BLaER1 treated with 17β-estradiol and CSF1 and Interleukin-3, amounts not matched to agents 10 nM and 100 nM (cell line): ENCODE results near the gene BMP10.
A peak's percentile ranks its signal among the peaks of the same experiment; 100 is the strongest.

ENCODE experiments used
- H3K27ac ChIP-seq, 11 experiments: shearing (Covaris generic); formaldehyde crosslinking; 2 replicates each; pipeline ENCODE4 v1.8.1; 2022
- H3K27me3 ChIP-seq, 11 experiments: shearing (Covaris generic); formaldehyde crosslinking; 2 replicates each; pipeline ENCODE4 v1.8.1; 2022
- H3K36me3 ChIP-seq, 11 experiments: shearing (Covaris generic); formaldehyde crosslinking; 2 replicates each; pipeline ENCODE4 v1.8.1; 2022
- H3K4me1 ChIP-seq, 10 experiments: shearing (Covaris generic); formaldehyde crosslinking; 2 replicates each; pipeline ENCODE4 v1.8.1; 2022
- H3K4me2 ChIP-seq, 11 experiments: shearing (Covaris generic); formaldehyde crosslinking; 2 replicates each; pipeline ENCODE4 v1.8.1; 2022
- H3K4me3 ChIP-seq, 10 experiments: shearing (Covaris generic); formaldehyde crosslinking; 2 replicates each; pipeline ENCODE4 v1.8.1; 2022
- H3K9ac ChIP-seq, 11 experiments: shearing (Covaris generic); formaldehyde crosslinking; 2 replicates each; pipeline ENCODE4 v1.8.1; 2022
- H3K9me3 ChIP-seq, 11 experiments: shearing (Covaris generic); formaldehyde crosslinking; replicated peaks in 1 of 11; 2 replicates each; pipeline ENCODE4 v1.8.1; 2022
- H4K20me1 ChIP-seq, 11 experiments: shearing (Covaris generic); formaldehyde crosslinking; 2 replicates each; pipeline ENCODE4 v1.8.1; 2022
- Cebpa-rat ChIP-seq, 11 experiments: shearing (Covaris generic); IDR thresholded peaks; 2 replicates each; pipeline ENCODE4 v1.8.1; 2022

The BMP10 gene

GRCh38 chr2:68880213-68880612 lies 9.0 kb upstream of the BMP10 start:
- Histone ChIP-seq H3K27ac (no peak overlapping the region), H3K4me1 (no peaks in the 10 kb centered on the region), H3K4me3 (no peak overlapping the region), H3K27me3 (no peaks in the 10 kb centered on the region), H3K9ac (no peak overlapping the region), H4K20me1 (no peaks in the 10 kb centered on the region), H3K9me3 (no peaks in the 10 kb centered on the region), H3K4me2 (no peak overlapping the region), H3K36me3 (no peaks in the 10 kb centered on the region)
- no peak for TF ChIP-seq Cebpa-rat (IDR thresholded peaks at IDR 0.05)

- no peak overlapping the region for H3K27ac ChIP-seq
- TF ChIP-seq Cebpa-rat (IDR thresholded peaks at IDR 0.05), result no peak
- no peaks in the 10 kb centered on the region for H3K9me3 ChIP-seq
- H4K20me1 ChIP-seq, result no peaks in the 10 kb centered on the region
- no peak overlapping the region for H3K4me2 ChIP-seq
- no peaks in the 10 kb centered on the region for H3K27me3 ChIP-seq
- no peaks in the 10 kb centered on the region for H3K4me1 ChIP-seq
- no peak overlapping the region for H3K4me3 ChIP-seq
- no peak overlapping the region for H3K9ac ChIP-seq
- no peaks in the 10 kb centered on the region for H3K36me3 ChIP-seq
Measured at GRCh38 chr2:68879296-68879695, 8.1 kb upstream of the BMP10 start.

- Histone ChIP-seq H3K4me3 (no peak overlapping the region), H3K4me1 (no peaks in the 10 kb centered on the region), H3K36me3 (no peaks in the 10 kb centered on the region), H3K27me3 (no peaks in the 10 kb centered on the region), H4K20me1 (no peaks in the 10 kb centered on the region), H3K9me3 (no peaks in the 10 kb centered on the region), H3K9ac (no peak overlapping the region), H3K27ac (no peak overlapping the region), H3K4me2 (no peak overlapping the region)
- no peak for TF ChIP-seq Cebpa-rat (IDR thresholded peaks at IDR 0.05)
Measured at GRCh38 chr2:68878753-68879152, 7.6 kb upstream of the BMP10 start.

- Histone ChIP-seq H3K27me3 (no peaks in the 10 kb centered on the region), H3K27ac (no peak overlapping the region), H4K20me1 (no peaks in the 10 kb centered on the region), H3K4me2 (no peak overlapping the region), H3K9me3 (no peaks in the 10 kb centered on the region), H3K36me3 (no peaks in the 10 kb centered on the region), H3K4me1 (no peaks in the 10 kb centered on the region), H3K4me3 (no peak overlapping the region), H3K9ac (no peak overlapping the region)
- TF ChIP-seq Cebpa-rat (IDR thresholded peaks at IDR 0.05), result no peak
Measured at GRCh38 chr2:68878071-68878711, 7.0 kb upstream of the BMP10 start.

GRCh38 chr2:68877079-68877772 lies 6.0 kb upstream of the BMP10 start:
- Histone ChIP-seq H3K4me1 (no peaks in the 10 kb centered on the region), H3K27me3 (no peaks in the 10 kb centered on the region), H3K36me3 (no peaks in the 10 kb centered on the region), H3K9ac (no peak overlapping the region), H3K9me3 (no peaks in the 10 kb centered on the region), H3K4me2 (no peak overlapping the region), H4K20me1 (no peaks in the 10 kb centered on the region), H3K4me3 (no peak overlapping the region), H3K27ac (no peak overlapping the region)
- TF ChIP-seq Cebpa-rat (IDR thresholded peaks at IDR 0.05), result no peak

- H3K9ac ChIP-seq, result no peak overlapping the region
- peaks cover 0 to 22% (median 4%) of the 10 kb centered on the region in 10 experiments; a peak in 5 of 20 replicates for H3K4me1 ChIP-seq
- H3K36me3 ChIP-seq, result no peaks in the 10 kb centered on the region
- H4K20me1 ChIP-seq, result no peaks in the 10 kb centered on the region
- peaks cover 0 to 13% (median 0%) of the 10 kb centered on the region in 11 experiments; a peak in 3 of 22 replicates for H3K9me3 ChIP-seq
- H3K4me2 ChIP-seq, result peak overlapping the region in 1 of 11 experiments; percentile 19; a peak in 2 of 22 replicates
- no peaks in the 10 kb centered on the region for H3K27me3 ChIP-seq
- H3K4me3 ChIP-seq, result no peak overlapping the region
- TF ChIP-seq Cebpa-rat (IDR thresholded peaks at IDR 0.05), result no peak
- peak overlapping the region in 1 of 11 experiments; percentile 41; a peak in 2 of 22 replicates for H3K27ac ChIP-seq
Measured at GRCh38 chr2:68870215-68870614, 982 bp downstream of the BMP10 start.

GRCh38 chr2:68865108-68865507 lies 6.1 kb downstream of the BMP10 start:
- Histone ChIP-seq H3K36me3 (no peaks in the 10 kb centered on the region), H3K27me3 (no peaks in the 10 kb centered on the region), H4K20me1 (no peaks in the 10 kb centered on the region), H3K4me1 (peaks cover 0 to 43% (median 10%) of the 10 kb centered on the region in 10 experiments; a peak in 11 of 20 replicates), H3K9me3 (peaks cover 0 to 13% (median 0%) of the 10 kb centered on the region in 11 experiments; a peak in 3 of 22 replicates), H3K27ac (no peak overlapping the region), H3K4me3 (no peak overlapping the region), H3K9ac (no peak overlapping the region), H3K4me2 (no peak overlapping the region)
- TF ChIP-seq Cebpa-rat (IDR thresholded peaks at IDR 0.05), result no peak

GRCh38 chr2:68863996-68864395 lies 7.2 kb downstream of the BMP10 start:
- no peak overlapping the region for H3K4me3 ChIP-seq
- no peak overlapping the region for H3K27ac ChIP-seq
- no peak overlapping the region for H3K9ac ChIP-seq
- H3K27me3 ChIP-seq, result no peaks in the 10 kb centered on the region
- TF ChIP-seq Cebpa-rat (IDR thresholded peaks at IDR 0.05), result no peak
- H3K4me1 ChIP-seq, result peaks cover 0 to 49% (median 12%) of the 10 kb centered on the region in 10 experiments; a peak in 12 of 20 replicates
- H3K9me3 ChIP-seq, result peaks cover 0 to 13% (median 0%) of the 10 kb centered on the region in 11 experiments; a peak in 3 of 22 replicates
- H3K4me2 ChIP-seq, result no peak overlapping the region
- no peaks in the 10 kb centered on the region for H3K36me3 ChIP-seq
- no peaks in the 10 kb centered on the region for H4K20me1 ChIP-seq

GRCh38 chr2:68862889-68863288 lies 8.3 kb downstream of the BMP10 start:
- Histone ChIP-seq H3K4me2 (no peak overlapping the region), H3K27me3 (no peaks in the 10 kb centered on the region), H3K27ac (0 out of 22 replicates have a peak overlapping the region, but pooled peaks of 1 of the 11 experiments have one; percentile 2), H3K9me3 (peaks cover 0 to 13% (median 0%) of the 10 kb centered on the region in 11 experiments; a peak in 3 of 22 replicates), H3K4me1 (peaks cover 6 to 60% (median 23%) of the 10 kb centered on the region in 10 experiments), H3K9ac (no peak overlapping the region), H3K36me3 (no peaks in the 10 kb centered on the region), H4K20me1 (no peaks in the 10 kb centered on the region), H3K4me3 (no peak overlapping the region)
- TF ChIP-seq Cebpa-rat (IDR thresholded peaks at IDR 0.05), result no peak
